ENCODE measurements around the gene ZNF451.

DNA sequence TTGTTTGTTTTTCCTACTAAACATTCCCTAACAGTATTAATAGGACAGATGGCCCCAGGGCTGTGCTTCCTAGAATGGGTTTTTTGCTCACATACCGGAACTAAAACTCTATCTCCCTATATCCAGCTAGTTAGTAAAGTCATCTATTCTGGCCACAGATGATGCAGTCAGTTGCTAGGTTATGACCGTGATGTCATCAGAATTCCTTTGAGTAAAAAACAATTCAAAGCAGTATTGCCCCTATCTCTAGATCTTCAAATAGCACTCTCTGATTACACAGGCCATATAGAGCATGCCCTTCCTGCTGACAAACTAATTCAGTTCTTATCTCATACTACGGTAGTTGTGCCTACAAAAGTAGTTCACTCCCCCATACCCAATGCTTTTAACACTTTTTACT is 17.9 kb upstream of the ZNF451 start:
- TF ChIP-seq, protein P1, sequence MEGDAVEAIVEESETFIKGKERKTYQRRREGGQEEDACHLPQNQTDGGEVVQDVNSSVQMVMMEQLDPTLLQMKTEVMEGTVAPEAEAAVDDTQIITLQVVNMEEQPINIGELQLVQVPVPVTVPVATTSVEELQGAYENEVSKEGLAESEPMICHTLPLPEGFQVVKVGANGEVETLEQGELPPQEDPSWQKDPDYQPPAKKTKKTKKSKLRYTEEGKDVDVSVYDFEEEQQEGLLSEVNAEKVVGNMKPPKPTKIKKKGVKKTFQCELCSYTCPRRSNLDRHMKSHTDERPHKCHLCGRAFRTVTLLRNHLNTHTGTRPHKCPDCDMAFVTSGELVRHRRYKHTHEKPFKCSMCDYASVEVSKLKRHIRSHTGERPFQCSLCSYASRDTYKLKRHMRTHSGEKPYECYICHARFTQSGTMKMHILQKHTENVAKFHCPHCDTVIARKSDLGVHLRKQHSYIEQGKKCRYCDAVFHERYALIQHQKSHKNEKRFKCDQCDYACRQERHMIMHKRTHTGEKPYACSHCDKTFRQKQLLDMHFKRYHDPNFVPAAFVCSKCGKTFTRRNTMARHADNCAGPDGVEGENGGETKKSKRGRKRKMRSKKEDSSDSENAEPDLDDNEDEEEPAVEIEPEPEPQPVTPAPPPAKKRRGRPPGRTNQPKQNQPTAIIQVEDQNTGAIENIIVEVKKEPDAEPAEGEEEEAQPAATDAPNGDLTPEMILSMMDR (IDR thresholded peaks at IDR 0.05; ENCODE audit: low read depth, low read length) = no peak
- no peak for TF ChIP-seq POLR2A (IDR thresholded peaks at IDR 0.05; ENCODE audit: extremely low read depth, insufficient read length)

Data from NB4 (cell line).